Activated CD4-positive, CD25-positive, alpha-beta regulatory T cell treated with anti-CD3 and anti-CD28 coated beads, Interleukin-2, amount 50 U/mL, for 16 hours (primary cell): ENCODE results near the gene DRG2.
A peak's percentile ranks its signal among the peaks of the same experiment; 100 is the strongest.

Source experiments
- DNase-seq: peaks from one replicate; pipeline ENCODE4 v3.0.0-alpha.2; 2020; ENCODE audit warnings: low read depth, low spot score

Gene DRG2

DNA sequence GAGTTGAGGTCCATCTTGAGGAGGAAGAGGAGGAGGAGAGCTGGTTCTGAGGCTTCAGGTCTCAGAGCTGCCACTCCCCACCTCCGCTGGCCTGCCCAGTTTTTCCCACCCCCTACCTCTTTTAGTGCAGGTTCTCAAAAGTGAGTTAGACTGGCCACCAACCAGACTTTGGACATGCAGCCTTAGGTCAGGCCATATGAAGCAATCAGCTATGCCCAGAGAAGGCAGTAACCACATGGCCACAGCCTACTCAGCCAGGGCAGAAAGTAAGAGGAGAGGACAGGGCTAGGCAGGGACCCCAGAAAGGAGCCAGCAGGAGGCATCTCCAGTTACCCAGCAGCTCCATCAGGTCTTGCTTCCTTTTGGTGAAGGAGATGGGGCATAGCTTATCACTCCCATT lies 29.8 kb downstream of the DRG2 start:
- DNase-seq, result no peak

DNA sequence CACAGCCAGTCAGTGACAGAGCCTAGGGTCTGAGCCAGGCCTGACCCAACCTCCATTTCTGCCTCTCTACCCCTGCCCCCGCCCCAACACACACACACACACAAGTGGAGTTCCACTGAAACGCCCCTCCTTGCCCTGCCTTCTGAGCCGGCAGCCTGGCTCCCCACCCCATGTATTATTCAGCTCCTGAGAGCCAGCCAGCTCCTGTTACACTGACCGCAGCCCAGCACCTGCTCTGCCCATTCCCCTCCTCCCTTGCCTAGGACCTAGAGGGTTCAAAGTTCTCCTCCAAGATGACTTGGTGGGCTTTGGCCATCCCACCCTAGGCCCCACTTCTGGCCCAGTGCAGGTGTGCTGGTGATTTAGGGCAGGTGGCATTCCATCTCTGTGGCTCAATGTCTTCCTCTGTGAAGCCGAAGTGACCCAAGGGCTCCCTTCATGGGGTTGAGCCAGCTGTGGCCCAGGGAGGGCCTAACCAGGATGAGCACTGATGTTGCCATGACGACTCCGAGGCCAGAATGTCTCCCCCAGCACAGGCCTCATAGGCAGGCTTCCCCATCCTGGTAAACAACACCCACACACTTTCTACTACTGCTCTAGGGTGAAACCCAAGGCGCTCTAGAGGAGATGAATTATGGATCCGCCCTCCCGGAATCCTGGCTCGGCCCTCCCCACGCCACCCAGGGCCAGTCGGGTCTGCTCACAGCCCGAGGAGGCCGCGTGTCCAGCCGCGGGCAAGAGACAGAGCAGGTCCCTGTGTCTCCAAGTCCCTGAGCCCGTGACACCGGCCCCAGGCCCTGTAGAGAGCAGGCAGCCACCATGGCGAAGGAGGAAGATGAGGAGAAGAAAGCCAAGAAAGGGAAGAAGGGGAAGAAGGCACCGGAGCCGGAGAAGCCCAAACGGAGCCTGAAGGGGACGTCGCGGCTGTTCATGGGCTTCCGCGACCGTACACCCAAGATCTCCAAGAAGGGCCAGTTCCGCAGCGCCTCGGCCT lies 30.5 kb downstream of the DRG2 start:
- no peak for DNase-seq

DNA sequence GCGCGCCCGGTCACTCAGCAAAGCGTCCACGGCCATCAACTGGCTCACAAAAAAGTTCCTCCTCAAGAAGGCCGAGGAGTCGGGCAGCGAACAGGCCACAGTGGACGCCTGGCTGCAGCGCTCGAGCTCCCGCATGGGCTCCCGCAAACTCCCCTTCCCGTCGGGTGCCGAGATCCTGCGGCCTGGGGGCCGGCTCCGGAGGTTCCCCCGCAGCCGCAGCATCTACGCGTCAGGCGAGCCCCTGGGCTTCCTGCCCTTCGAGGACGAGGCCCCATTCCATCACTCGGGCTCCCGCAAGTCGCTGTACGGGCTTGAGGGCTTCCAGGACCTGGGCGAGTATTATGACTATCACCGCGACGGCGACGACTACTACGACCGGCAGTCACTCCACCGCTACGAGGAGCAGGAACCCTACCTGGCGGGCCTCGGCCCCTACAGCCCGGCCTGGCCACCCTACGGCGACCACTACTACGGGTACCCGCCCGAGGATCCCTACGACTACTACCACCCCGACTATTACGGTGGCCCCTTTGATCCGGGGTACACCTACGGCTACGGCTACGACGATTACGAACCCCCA lies 31.5 kb downstream of the DRG2 start:
- no peak for DNase-seq

DNA sequence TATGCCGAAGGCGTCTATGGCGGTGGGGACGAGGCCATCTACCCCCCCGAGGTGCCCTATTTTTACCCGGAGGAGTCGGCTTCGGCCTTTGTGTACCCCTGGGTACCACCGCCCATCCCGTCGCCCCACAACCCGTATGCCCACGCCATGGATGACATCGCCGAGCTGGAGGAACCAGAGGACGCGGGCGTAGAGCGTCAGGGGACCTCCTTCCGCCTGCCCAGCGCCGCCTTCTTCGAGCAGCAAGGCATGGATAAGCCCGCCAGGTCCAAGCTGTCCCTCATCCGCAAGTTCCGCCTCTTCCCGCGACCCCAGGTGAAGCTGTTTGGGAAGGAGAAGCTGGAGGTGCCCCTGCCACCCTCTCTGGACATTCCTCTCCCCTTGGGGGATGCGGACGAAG lies 32.2 kb downstream of the DRG2 start:
- no peak for DNase-seq

DNA sequence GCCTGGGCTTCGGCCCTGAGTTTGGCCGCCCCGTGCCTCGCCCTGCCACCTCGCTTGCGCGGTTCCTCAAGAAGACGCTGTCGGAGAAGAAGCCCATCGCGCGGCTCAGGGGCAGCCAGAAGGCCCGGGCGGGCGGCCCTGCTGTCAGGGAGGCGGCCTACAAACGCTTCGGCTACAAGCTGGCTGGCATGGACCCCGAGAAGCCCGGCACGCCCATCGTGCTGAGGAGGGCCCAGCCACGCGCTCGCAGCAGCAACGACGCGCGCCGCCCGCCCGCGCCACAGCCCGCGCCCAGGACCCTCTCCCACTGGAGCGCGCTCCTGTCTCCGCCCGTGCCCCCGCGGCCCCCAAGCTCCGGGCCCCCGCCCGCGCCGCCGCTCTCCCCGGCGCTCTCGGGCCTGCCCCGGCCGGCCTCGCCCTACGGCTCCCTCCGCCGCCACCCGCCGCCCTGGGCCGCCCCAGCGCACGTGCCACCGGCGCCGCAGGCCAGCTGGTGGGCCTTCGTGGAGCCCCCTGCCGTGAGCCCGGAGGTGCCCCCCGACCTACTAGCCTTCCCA lies 32.8 kb downstream of the DRG2 start:
- DNase-seq, result no peak

DNA sequence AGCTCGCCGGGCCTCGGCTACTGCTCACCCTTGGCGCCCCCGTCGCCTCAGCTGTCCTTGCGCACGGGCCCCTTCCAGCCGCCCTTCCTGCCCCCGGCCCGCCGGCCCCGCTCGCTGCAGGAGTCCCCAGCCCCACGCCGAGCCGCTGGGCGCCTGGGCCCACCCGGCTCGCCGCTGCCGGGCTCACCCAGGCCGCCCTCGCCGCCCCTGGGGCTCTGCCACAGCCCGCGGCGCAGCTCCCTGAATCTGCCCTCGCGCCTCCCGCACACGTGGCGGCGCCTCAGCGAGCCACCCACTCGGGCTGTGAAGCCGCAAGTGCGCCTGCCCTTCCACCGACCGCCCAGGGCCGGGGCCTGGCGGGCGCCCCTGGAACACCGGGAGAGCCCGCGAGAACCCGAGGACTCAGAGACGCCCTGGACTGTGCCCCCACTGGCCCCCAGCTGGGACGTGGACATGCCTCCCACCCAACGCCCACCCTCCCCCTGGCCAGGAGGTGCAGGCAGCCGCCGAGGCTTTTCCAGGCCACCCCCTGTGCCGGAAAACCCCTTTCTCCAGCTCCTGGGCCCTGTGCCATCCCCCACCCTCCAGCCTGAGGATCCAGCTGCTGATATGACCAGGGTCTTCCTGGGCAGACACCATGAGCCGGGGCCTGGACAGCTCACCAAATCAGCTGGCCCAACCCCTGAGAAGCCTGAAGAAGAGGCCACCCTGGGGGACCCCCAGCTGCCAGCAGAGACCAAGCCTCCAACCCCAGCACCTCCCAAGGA lies 33.6 kb downstream of the DRG2 start:
- DNase-seq, result no peak

DNA sequence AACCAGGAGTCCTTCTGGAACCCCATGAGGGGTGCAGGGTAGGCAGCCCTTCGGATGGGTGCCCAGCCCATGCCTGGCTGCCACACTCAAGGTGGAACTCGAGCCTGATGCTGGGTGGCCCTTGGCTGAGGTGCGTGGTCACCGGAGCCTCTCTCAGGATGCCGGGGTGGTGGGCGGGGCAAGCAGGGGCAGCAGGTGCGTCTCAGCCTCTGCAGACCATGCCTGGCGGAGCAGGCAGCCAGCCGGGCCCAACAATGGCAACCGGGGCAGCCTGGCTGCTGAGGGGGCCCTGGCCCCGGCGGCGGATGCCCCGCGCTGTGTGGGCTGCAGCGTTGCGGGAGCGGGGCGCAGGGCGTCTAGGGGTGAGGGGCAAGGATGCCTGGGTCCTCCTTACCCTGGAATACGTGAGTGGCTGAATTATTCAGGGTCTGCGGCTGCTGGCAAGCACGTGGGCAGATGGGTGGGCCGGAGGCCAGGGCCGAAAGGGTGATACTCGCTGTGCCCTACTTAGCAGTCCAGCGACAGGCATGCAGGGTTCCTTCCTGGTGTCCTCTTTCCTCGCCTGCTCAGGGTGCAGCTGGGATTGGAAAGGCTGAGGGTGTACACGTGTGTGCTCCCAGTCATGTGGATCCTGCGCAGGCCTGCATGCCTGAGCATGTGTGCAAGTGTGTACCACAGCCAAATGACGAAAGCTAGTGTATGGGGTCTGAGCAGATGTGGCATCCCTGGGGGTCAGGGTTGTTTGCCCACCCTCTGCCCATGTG lies 35.4 kb downstream of the DRG2 start:
- DNase-seq, result no peak

DNA sequence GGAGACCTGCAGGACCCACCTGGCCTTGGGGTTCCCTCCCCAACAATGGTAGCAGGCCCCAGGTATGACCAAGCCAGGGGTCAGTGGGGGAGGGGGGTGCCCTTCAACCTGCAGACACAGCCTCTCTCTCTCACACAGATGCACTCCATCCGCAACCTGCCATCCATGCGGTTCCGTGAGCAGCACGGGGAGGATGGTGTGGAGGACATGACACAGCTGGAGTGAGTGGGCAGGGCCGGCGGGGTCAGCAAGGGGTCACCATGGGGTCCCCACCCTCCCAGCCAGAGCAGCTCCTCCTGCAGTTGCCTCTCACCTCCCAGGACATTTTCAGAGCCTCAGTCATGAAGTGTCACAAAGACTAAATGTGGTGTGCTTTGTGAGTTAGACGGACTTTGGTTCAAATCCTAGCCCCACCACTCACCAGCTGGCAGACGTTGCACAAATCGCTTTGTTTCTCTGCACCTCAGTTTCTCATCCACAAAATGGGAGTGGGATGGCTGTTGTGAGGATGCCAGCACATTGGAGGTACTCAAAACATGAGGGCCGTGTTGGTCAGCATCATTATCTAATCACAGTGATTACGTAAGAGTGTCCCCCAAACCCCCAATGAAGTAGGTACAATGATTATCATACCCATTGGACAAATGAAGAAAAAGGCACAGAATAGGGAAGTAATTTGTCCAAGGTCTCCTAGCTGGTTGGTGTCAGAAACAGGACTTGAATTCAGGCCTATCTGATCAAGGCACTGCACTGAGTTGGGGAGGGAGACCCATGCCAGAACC lies 36.8 kb downstream of the DRG2 start:
- DNase-seq, result no peak

DNA sequence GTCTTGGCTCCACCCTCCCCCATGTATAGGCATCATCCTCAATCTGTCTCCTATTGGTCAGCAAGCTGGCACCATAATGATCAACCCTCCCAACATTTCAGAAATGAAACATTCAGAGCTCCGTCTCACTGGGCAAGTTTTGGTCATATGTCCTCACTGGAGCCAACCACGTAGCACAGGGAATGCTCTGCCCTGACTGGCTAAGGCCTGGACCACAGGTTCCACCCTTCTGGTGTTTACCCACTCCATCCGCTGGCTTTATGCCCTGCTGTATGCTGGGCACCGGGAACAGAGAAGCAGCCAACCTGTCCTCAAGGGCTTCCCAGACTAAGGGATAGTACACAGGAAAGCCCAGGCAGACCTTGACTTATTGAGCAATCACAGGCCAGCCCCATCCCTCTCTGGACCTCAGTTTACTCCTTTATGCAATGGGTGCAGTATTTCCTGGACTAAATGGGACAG lies 41.3 kb downstream of the DRG2 start:
- no peak for DNase-seq

DNA sequence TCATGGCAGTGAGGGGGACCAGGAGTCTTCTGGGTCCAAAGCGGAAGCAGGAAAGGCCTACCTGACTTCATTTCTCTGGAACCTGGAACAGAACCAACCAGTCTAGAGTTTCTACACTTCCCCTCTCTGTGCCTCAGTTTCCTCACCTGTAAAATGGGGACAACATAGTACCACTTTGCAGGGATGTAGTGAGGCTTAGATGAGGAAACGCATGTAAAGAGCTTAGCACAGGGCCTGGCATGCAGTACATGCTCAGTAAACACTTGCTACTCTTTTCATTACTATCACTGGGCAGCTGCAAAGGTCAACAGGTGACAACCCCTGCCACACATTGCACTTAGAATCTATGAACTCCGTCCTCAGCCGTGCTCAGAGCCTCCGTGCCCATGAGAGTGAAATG lies 45.0 kb downstream of the DRG2 start:
- DNase-seq, result no peak

DNA sequence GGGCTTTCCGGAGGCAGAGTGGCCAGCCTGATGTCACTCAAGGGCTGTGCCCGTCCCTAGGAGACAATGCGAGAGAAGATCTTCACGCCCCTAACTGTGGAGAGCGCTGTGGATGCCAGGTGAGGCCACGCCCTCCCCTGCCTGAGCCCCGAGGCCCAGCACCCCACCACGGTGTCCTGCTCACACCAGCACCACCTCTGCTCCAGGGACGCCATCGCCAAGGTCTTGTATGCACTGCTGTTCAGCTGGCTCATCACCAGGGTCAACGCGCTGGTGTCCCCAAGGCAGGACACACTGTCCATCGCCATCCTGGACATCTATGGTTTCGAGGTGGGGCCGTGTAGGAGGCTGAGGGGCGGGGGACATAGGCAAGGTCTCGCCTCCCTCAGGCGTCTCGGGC lies 48.6 kb downstream of the DRG2 start:
- DNase-seq, result no peak

DNA sequence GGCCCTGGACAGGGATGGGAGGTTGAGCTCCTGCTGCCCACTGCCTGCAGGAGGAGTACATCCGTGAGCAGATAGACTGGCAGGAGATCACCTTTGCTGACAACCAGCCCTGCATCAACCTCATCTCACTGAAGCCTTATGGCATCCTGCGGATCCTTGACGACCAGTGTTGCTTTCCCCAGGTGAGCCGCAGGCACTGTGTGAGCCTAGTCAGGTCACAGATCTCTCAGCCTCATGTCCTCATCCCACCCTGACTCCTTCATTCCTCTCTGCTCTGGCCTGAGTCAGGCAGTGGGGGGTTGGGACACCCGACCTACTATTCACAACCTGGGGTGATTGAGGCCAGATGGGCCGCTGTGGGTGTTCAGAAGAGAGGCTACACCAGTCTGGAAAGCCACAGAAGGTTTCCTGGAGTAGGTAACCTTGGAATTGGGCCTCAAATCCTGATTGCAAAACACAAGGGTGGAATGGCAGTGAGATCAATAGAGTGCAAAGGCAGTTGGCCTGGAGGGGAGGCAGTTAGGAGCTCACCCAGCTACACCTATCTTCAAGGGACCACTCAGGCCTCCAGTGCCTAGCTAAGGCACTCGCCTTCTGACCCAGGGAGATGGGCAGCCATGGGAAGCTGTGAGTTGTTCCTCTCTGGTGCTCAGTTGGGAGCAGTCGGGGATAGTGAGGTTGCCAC lies 50.5 kb downstream of the DRG2 start:
- DNase-seq, result no peak

DNA sequence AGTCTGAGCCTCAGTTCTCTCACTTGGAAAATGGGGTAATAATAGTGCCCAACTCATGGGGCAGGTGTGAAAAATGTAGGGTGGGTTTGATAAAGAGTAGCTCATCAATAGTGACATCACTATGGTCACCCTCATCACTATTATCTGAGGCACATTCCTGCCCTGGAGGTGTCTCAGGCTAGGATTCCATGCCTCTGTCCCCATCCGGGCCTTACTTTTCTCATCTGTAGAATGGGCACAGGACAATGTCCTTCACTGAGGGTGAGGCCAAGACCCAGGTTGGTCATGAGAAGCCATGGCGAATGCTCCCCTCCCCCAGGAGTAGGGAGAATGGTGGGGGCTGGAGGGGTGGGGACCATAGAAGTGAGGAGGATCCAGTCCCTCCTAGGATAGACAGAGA lies 51.3 kb downstream of the DRG2 start:
- DNase-seq, result no peak

DNA sequence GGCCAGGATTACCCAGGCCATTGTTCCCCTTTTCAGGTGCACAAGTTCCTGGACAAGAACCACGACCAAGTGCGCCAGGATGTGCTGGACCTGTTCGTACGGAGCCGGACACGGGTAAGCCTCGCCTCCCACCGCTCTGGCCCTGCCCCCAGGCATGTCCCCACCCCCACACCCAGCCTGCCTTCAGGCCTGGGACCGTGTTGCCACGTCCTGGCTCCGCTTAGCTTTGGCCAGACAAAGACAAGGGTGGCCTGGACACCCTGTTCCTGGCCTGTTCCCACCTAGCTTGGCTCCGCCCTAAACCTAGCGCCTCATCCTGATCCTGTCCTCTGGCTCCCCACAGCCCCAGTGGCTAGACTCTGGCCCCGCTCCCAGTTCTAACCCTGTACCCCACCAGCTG lies 51.8 kb downstream of the DRG2 start:
- no peak for DNase-seq

DNA sequence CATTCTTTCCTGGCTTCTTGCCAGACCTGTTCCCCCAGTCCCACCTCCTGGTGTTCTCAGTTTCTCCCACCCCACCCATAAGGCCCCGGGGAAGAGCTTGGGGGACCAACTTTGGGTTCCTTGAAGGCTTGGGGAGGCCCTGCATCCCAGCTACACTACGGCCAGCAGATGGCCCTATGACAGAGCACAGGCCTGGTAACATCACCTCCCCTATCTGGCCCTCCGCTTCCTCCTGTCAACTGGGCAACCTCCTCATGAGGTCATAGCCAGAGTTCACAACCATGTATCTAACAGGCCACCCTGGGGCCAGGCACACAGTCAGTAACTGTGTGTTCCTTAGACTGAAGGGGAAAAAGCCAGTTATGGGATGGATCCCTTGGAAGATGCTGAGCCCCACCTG lies 52.2 kb downstream of the DRG2 start:
- DNase-seq, result no peak

DNA sequence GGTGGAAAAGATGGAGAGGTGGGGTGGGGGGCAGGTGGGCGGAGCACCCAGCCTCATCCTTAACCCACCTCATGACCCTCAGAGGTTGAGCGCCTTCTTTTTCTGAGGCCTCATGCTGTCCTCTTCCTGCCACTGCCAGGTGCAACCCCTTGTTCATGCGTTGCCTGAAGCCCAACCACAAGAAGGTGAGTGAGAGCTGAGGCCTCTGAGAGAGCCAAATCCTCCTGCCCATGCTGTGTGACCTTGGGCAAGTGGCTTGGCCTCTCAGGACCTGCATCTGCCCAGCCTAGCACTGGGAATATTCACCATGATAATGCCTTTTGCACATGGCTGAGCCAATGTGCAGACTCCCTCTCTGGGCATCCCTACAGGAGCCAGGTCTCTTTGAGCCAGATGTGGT lies 52.9 kb downstream of the DRG2 start:
- no peak for DNase-seq

DNA sequence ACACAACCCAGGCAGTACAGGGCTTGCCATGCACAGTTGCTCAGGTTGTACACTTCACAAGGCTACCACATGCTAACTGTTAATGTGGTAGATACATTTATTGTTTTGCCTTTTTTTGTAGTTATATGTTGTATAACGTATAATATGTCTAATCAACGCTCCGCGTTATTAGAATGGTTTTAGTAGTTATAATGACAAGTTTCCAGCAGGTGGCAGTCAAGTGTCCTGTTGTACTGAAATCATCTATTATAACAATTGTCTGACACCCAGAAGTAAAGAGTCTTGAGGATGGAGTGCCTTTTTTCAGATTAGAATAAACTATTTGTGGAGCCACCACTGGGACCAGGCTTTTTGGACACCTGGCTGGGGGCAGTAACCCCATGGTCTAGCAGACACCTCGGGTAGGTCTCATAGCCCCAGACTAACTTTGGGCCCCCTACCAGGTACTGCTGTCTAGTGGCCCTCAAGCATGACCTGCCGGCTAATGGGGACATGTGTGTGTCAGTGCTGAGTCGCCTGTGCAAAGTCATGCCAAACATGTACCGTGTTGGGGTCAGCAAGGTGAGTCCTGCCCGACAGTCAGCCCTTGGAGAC lies 53.6 kb downstream of the DRG2 start:
- DNase-seq, result peak; percentile 23

DNA sequence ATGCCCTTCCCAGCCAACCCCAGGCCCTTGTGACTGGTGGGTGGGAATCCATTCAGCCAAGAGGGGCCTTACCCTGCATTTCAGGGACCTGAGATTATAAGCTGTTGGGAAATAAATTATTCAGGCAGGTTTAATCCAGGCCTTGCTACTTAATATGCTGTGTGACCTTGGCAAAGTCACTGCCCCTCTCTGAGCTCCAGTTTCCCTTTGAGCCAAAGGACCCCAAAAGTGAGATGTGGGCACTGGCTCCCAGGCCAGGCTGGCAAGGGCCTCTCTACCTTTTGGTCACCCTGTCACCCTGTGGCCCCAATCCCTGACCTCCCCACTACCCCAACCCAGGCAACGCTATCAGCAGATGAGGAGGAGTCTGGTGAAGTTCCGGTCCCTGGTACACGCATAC lies 54.7 kb downstream of the DRG2 start:
- DNase-seq, result no peak
